AML-193 (cell line): ENCODE results near the gene SCFD2.

Source experiments
- DNase-seq, 2 experiments: peaks; one replicate each; lab custom pipeline; 2025; lab: John Stamatoyannopoulos, UW

SCFD2 gene

GRCh38 chr4:52925531-52925968, 440.3 kb downstream of the SCFD2 start:
- no peak for DNase-seq

DNA sequence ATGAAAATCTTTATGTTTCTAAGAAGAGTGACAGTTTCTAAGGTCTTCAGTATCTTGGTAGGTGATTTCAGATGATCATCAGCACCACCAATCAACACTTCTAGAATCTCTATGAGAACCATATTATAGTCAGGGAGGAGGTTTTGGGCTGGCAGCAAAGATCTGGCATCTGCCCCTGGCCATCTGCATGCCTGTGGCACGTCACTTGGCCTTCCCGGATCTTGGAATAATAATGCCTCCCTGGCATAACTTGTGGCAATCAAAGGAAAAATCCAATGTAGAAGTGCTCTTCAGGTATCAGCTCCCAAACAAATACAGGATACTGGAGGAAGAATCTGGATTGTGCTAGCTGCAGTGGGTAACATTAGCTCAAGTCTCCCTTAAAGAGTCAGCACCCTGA, 446.4 kb downstream of the SCFD2 start:
- no peak for DNase-seq

- DNase-seq: no peak
Measured at GRCh38 chr4:52917817-52918216, 448.0 kb downstream of the SCFD2 start.

DNA sequence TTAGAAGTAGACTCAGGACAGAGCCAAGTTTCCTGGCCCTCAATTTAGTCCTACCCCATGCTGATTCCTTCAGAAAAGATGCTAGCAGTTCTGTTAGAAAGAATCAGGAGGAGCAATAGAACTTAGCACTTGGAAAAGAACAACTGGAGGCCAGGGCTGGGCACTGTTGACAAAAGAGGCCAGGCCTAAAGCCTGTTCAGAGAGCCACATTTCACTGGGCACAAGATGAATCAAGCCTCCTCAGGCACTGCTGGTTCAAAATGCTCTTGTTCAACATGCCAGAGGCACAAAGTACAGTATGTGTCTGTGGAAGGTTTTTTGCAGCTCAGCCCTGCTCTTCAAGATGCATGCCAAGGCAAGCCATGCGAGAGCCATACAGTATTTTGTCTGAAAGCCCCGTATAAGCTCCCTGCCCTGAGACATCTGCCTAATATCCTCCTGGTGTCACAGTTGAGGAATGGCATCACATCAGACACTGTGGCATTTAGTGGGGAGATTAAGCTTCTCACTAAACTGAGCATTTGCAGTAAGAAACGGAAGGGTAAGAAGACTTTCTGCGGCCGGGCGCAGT, 450.0 kb downstream of the SCFD2 start:
- DNase-seq: no peak

GRCh38 chr4:52915191-52915590, 450.7 kb downstream of the SCFD2 start:
- no peak for DNase-seq

GRCh38 chr4:52914051-52914605, 451.7 kb downstream of the SCFD2 start:
- no peak for DNase-seq

GRCh38 chr4:52912608-52913007, 453.3 kb downstream of the SCFD2 start:
- DNase-seq: no peak

DNA sequence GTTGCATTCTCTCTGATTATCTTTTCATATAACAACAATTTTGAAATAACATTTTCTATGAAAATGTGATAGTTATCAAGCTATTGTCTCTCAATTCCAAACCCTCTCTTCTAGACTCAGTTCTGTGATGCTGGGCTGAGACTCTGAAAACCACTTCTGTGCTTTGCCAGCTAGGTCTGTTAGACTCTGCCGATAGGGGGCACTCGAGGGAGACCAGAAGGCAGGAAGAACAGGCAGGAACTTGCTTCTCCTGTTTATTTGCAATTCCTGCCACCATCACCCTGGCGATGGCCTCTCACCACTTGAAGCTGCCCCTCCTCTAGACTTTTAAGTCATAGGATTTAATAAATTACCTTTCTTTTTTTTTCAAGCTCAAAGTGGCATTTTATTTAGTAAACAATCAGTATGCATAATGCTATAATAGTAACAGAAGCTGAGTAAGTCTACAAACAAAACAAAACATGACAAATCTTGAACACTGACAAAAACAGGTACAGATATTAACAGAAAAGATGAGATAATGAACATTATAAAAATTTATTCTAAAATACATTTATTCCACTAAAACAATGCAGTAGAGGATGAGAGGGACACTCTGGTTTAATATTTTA, 454.1 kb downstream of the SCFD2 start:
- DNase-seq: peak; percentile 28 to 62

DNA sequence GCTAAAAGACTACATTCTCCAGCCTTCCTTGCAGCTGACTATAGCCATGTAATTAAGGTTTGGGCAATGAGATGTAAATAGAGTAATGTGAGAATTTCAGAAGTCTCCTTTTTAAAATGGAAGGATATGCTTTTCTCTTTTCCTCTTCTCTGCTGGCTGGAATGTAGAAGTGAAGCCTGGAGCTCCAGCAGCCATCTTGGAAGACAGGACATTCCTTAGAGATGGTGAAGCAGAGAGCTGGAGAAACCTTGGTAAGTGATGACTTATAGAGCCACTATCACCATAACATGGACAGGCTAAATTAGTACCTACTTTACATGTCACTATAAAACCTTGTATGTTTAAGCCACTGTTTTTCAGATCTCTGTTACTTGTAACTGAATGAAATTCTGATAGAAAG, 455.7 kb downstream of the SCFD2 start:
- no peak for DNase-seq

DNA sequence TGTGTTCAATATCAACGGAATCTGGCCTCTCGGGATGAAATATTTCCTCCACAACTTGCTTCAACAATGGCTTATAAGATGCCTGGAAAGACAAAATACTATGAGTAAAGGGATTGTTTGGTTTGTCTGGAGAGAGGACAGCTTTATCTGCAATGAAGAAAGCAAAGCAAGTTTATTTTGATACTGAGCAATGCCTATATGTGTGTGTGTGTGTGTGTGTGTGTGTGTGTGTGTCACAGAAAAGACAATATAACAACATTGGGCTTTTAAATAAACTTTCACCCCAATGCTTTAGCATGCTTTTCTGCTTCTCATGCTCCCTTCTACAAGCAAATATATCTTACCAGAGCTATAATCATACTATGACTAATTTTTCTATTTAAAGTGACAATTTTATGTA, 458.4 kb downstream of the SCFD2 start:
- no peak for DNase-seq

DNA sequence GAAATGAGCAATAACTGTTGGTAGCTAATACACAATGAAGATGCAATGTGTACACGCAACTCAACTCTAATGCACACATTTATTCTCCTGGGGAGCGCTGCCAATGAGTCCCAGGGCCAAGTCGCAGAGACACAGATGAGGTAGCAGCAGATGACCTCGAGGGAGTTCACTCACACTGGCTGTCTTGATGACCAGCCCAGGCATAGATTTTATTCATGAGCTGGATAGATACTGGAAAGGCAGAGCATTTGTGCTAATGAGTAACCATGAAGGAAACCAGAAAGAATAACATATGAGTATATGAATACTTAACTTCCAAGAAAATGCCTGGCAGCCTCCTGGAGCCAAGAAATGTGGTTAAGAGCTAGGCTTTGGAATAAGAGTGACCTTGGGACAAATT, 461.4 kb downstream of the SCFD2 start:
- DNase-seq: no peak

GRCh38 chr4:52903273-52903672, 462.6 kb downstream of the SCFD2 start:
- DNase-seq: no peak

- DNase-seq: no peak
Measured at GRCh38 chr4:52894443-52894842, 471.4 kb downstream of the SCFD2 start.

DNA sequence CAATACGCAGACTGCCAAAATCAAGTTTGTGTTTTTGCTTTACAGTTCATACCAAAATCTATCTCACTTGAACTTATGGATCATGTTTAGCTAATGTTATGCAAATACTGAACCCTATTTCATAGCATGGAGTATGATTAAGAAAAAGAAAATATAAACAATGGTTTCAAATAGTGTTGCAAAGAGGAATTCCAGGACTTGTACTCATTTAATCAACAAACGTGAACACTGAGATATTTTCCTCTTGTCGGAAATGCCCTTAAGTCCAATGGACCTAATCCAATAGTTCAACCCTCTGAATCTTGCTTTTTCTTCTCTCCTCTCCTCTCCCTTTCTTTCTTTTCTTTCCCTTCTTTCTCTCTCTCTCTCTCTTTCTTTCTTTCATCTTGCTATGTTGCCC, 473.0 kb downstream of the SCFD2 start:
- no peak for DNase-seq

- no peak for DNase-seq
Measured at GRCh38 chr4:52891743-52892142, 474.1 kb downstream of the SCFD2 start.

DNA sequence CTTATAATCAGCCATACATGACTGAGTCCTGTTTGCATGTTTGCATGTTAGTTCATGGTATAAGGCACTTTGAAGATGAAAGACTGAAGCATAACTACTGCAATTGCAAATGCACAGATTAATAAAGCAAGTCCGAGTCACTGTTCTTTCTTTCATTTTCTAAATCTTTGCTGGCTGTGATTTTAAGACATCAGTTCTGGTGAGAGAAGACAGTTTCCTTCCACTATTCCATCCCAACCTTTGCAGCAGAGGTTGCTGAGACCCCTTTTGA, 475.4 kb downstream of the SCFD2 start:
- DNase-seq: no peak

- DNase-seq: no peak
Measured at GRCh38 chr4:52889778-52890520, 475.9 kb downstream of the SCFD2 start.

- DNase-seq: no peak
Measured at GRCh38 chr4:52889354-52889753, 476.5 kb downstream of the SCFD2 start.

DNA sequence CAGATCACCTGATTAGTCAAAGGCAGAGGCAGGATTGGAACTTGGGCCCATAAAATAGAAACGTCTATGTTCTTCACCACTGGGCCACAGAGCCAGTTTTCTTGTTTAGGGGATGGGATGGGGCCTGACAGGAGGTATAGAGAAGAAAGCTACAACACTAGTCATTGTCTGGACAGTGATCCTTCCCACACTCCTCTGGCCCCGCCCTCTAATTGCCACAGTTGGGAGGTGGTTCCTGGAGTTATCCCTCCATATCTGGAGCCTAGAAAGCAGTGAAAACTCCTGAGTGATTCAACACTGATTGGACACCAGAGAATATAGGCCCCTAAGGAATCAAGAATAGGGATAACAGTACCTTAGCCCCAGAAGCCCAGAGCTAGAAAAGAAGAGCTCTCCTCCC, 480.9 kb downstream of the SCFD2 start:
- DNase-seq: no peak

DNA sequence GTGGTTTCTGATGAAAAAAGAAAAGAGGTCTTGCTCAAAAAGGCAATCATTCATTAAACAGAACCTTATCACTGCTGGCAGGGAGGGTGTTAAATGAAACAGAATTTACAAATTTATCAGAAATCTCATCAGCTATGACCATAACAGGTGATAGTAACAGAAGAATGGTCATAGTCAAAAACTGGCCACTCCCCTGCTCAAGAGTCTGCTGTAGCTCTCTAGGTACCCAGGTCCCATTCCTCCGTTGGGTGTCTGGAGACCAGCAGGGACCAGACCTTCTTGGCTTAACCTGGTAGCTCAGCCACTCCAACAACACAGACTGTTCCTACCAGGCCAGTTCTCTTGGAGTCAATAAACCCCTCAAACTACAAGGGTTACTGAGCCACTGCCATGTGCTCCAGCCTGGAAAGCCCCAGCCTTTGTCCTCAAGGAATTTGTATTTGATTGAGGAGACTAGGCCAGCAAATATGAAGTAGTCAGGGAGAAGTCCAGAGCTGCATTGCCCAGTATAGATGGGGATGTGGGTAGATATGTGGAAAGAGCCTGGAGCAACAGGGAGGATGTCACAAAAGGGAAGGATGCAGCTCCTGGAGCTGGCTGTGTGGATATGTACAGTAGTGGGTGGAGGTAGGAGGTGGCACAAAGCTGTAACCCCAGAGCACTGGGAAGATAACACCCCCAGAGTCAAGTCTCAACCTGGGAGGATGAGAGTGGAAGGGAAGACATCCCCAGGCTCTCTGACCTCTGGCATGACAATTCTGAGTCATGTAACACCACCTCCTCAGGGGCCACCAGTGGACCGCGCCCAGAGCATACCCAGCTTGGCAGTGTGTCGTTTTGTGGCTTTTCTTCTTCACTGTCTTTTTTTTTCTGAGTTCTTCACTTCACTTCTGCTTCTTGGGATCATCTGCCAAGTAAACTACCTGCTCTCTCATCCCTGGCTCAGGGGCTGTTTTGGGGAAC, 481.9 kb downstream of the SCFD2 start:
- no peak for DNase-seq

- no peak for DNase-seq
Measured at GRCh38 chr4:52883183-52883621, 482.7 kb downstream of the SCFD2 start.

GRCh38 chr4:52880994-52881393, 484.9 kb downstream of the SCFD2 start:
- no peak for DNase-seq
